ENCODE results near the gene CSK.

- TF ChIP-seq CTCF (IDR thresholded peaks at IDR 0.05; ENCODE audit: low read depth, low read length, poor library complexity, severe bottlenecking): no peak
- TF ChIP-seq EZH2phosphoT487 (IDR thresholded peaks at IDR 0.05; ENCODE audit: borderline replicate concordance, low read length): no peak
Observed at GRCh38 chr15:74829486-74829885, 47.6 kb downstream of the CSK start.

All from DOHH2 (cell line).